GM12801 (cell line): Measurements from ENCODE around the gene TUBB6.

ENCODE experiments used
- TF ChIP-seq, protein P1 (sequence below): IDR thresholded peaks from one replicate; pipeline ENCODE4 v1.5.1; 2011; ENCODE audit warnings: control low read depth; ENCODE audit not compliant: insufficient read length; ENCODE audit errors: extremely low read depth

The TUBB6 gene

DNA sequence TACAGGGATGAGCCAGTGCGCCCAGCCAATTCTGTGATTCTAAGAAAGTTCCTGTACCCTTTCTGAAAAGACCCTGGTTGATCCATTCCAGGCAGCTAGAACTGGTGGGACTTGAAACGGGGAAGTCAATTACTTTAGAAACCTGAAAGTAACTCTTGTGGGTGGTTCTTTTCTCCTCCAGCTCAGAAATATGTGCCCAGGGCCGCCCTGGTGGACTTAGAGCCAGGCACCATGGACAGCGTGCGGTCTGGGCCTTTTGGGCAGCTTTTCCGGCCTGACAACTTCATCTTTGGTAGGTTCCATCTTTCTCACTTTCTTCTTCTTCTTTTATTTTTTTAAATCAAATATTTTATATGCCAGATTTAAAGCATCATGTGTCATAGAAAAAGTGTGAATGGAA, 2.7 kb downstream of the TUBB6 start:
- TF ChIP-seq, protein P1, sequence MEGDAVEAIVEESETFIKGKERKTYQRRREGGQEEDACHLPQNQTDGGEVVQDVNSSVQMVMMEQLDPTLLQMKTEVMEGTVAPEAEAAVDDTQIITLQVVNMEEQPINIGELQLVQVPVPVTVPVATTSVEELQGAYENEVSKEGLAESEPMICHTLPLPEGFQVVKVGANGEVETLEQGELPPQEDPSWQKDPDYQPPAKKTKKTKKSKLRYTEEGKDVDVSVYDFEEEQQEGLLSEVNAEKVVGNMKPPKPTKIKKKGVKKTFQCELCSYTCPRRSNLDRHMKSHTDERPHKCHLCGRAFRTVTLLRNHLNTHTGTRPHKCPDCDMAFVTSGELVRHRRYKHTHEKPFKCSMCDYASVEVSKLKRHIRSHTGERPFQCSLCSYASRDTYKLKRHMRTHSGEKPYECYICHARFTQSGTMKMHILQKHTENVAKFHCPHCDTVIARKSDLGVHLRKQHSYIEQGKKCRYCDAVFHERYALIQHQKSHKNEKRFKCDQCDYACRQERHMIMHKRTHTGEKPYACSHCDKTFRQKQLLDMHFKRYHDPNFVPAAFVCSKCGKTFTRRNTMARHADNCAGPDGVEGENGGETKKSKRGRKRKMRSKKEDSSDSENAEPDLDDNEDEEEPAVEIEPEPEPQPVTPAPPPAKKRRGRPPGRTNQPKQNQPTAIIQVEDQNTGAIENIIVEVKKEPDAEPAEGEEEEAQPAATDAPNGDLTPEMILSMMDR = no peak

DNA sequence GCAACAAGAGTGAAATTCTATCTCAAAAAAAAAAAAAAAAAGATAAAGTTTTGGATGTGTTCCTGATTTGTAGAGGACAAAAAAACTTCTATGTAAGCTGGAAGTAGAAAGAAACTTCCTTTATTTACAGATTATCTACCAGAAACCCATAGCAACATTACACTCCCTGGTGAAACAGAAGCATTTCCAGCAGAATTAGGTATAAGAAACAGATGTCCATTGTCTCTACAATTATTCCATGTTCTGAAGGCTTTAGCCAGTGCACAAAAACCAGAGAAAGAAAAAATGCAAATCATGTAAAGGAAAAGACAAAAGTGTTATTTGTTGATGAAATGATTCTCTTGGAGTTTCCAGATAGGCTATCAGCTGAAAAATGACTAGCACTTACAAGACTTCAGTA, 4.9 kb downstream of the TUBB6 start:
- TF ChIP-seq, protein P1 = no peak

DNA sequence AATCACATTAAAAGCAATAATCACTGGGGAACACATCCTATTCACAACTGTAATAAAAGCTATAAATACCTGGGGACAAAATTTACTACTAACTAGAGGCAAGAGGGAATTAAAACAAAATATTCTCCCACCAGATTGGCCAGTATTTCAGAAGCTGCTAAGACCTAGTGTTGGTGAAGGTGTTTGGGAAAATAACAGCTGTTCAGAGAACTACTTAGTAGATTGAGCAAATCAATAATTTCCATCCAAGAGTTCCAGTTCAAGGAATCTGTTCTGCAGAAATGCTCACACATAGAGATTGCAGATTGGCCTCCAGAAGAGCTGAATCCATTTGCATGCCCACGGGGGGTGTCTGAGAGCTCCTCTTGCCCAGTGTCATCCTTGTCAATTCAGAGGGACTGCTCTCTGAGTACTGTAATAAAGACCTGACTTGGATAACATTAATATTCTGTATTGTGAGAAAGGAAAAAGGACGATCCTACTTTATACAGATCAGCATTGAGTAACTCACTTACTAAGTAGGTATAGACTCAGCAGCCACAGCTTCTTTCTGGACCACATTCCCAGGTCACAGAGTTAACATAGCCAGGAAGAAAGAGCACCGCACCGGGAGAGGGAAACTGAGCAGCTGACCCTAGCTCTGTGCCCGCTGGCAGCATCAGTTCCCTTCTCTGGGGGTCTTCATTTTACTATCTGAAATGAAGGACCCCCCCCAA, 5.6 kb downstream of the TUBB6 start:
- TF ChIP-seq, protein P1 = no peak

DNA sequence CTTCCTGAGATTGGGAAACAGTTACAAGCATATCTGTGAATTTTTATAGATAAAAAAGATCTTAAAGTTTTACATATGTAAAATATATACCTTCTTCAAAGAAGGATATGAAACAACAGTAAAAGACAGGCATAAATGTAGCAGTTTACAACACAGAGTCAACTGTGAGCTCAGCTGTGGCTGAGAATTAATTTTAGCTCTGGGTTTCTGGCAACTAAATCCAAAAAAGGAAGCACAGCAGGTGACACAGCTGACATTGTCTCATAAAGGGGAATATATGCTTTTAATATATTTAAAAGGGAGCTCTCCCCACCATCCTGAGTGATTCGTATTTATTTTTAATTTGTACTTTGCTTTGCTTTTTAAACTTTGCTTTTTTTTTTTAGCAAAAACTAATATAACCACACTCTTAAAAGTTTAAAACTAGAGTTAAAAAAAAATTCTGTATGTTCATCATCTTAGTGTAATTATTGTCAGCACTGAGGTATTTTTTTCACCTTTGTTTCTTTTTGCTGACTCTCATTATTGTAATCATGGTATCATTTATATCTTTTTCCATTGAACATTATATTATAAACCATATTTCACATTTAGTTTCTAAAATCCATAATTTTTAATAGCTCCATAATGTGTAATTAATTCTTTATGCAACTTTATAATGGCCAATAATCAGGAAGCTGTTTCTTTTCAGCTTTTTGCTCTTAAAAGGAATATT, 6.7 kb downstream of the TUBB6 start:
- TF ChIP-seq, protein P1 = no peak

DNA sequence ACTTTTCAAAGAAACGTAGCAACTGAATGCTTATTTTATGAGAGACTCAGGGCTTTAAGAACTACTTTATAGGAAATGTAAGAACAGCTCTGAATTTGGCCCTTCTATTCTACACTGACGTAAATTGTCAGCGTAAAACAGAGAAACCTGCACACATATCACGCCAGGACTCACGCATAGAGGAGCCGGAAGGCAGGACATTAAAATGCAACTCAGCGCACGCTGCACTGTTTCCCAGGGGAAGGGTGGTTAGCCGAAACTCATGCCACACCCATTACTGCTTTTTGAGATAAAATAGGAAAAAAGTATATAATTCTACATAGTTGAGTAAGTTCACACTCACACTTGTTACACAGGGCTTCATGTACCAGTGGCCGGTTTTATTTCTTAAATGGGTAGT, 7.4 kb downstream of the TUBB6 start:
- TF ChIP-seq, protein P1 = no peak

DNA sequence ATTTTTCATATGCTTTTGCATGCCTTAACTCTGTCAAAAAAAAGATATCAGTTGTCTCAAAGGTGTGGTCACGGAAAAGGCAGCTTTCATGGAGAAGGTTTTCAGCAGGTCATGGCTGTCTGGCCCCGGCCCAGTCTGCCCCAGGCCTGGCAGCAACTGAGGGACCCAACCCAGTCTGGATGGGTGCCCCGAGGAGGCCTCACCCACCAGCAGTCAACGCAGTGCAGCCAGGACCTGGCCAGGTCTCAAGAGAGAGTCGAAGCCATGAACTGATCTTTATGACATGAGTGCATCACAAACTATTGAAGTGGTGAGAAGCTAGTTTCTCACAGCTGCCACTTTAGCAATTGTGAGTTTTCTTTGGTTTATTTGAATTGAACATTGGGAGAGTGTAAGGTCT, 7.9 kb downstream of the TUBB6 start:
- TF ChIP-seq, protein P1 = no peak

DNA sequence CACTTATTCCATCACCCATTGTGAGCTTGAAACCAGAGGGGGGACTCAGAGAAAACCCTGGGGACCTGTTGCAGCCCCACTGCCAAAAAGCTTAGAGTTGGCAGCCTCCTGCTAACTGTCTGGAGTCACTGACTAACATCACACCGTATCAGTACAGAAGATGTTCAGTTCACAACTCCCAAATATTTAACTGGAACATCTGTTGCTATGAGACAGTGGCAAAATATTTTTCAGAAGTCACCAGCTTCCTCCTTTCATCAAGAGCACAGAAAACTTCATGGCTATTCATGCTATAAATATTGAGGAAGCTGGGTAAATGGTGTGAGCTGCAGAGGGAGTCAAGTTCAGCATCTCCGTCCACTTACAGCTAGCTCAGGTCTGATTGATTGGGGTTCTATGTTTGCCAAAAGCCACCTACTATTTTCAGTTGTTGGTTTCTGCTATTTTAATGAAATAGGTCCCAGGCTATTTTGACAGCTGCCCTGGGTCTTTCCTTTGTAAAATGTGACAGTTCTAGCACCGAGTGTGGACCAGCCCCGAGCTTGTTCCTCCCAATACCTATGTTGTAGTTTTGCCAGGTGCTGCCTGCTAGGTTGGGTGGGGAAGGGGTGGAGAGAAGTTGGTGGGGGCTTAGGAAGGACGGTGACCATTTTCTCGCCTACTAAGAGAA, 9.8 kb downstream of the TUBB6 start:
- TF ChIP-seq, protein P1 = no peak
